GM23338 (cell line): ENCODE results near the gene LGALS8. TPM values are rescaled to one million over a fixed set of nuclear protein-coding genes. Genes with fewer than 3 reads are reported as not detected.

ENCODE experiments used
- ATAC-seq: fragments of 200-7000 bp; cut with Tn5 transposase; 3 replicates; pipeline ENCODE4 v1.9.1; 2020
- DNase-seq: peaks from one replicate; pipeline ENCODE4 v3.0.0-alpha.2; 2015; ENCODE audit warnings: low spot score
- H2AFZ ChIP-seq: fragments of 200-600 bp; sonication (generic); 2 replicates; pipeline ENCODE4 v1.8.0; 2016; ENCODE audit warnings: antibody characterized with exemption, mild to moderate bottlenecking, moderate library complexity
- H3F3A ChIP-seq: fragments of 200-600 bp; sonication (generic); replicated peaks from 2 replicates; pipeline ENCODE4 v1.8.0; 2017; ENCODE audit warnings: antibody characterized with exemption, mixed run types, low read depth
- H3K27ac ChIP-seq: fragments of 200-600 bp; sonication (generic); 2 replicates; pipeline ENCODE4 v1.6.1; 2016; ENCODE audit warnings: low read depth
- H3K27me3 ChIP-seq: fragments of 200-600 bp; sonication (generic); 2 replicates; pipeline ENCODE4 v1.8.0; 2016; ENCODE audit warnings: mild to moderate bottlenecking, mixed run types, moderate library complexity; ENCODE audit not compliant: insufficient read depth
- H3K36me3 ChIP-seq: fragments of 200-600 bp; sonication (generic); 2 replicates; pipeline ENCODE4 v1.8.0; 2016; ENCODE audit warnings: mild to moderate bottlenecking; ENCODE audit not compliant: insufficient read depth
- H3K4me1 ChIP-seq: fragments of 200-600 bp; sonication (generic); 2 replicates; pipeline ENCODE4 v1.8.0; 2016; ENCODE audit warnings: mild to moderate bottlenecking, moderate library complexity; ENCODE audit not compliant: insufficient read depth
- H3K4me2 ChIP-seq: fragments of 200-600 bp; sonication (generic); 2 replicates; pipeline ENCODE4 v1.7.1; 2017; ENCODE audit warnings: mixed run types
- H3K4me3 ChIP-seq: fragments of 200-600 bp; sonication (generic); 2 replicates; pipeline ENCODE4 v1.6.1; 2016; ENCODE audit warnings: mixed run types
- H3K79me2 ChIP-seq: fragments of 200-600 bp; sonication (generic); replicated peaks from 2 replicates; pipeline ENCODE4 v1.8.0; 2017; ENCODE audit warnings: mild to moderate bottlenecking; ENCODE audit not compliant: insufficient read depth
- H3K9me2 ChIP-seq: fragments of 200-600 bp; sonication (generic); 2 replicates; pipeline ENCODE4 v1.8.0; 2017; ENCODE audit not compliant: insufficient read depth
- H4K20me1 ChIP-seq: fragments of 200-600 bp; sonication (generic); replicated peaks from 2 replicates; pipeline ENCODE4 v1.8.0; 2017; ENCODE audit warnings: mild to moderate bottlenecking; ENCODE audit not compliant: insufficient read depth
- H3K27ac Mint-ChIP-seq: 2 replicates; pipeline ENCODE4 v1.8.0; 2020; ENCODE audit warnings: inconsistent platforms, mild to moderate bottlenecking, moderate library complexity, mixed read lengths
- H3K27me3 Mint-ChIP-seq: 3 replicates; pipeline ENCODE4 v1.8.0; 2022; ENCODE audit warnings: low read depth, mild to moderate bottlenecking, moderate library complexity, mixed read lengths, inconsistent platforms; ENCODE audit not compliant: insufficient read depth, poor library complexity
- H3K36me3 Mint-ChIP-seq: 3 replicates; pipeline ENCODE4 v1.8.0; 2021; ENCODE audit warnings: low read depth, mild to moderate bottlenecking, inconsistent platforms, moderate library complexity, mixed read lengths
- H3K4me1 Mint-ChIP-seq: 3 replicates; pipeline ENCODE4 v1.8.0; 2020; ENCODE audit warnings: mild to moderate bottlenecking, inconsistent platforms, mixed read lengths
- H3K4me3 Mint-ChIP-seq: 3 replicates; pipeline ENCODE4 v1.8.0; 2021; ENCODE audit warnings: moderate library complexity, mild to moderate bottlenecking, inconsistent platforms, mixed read lengths
- H3K9me3 Mint-ChIP-seq: 3 replicates; pipeline ENCODE4 v1.8.0; 2020; ENCODE audit warnings: moderate library complexity, mild to moderate bottlenecking, inconsistent platforms, mixed read lengths
- CREB1 ChIP-seq: fragments of 250-450 bp; sonication (Bioruptor Pico); IDR thresholded peaks from 2 replicates; pipeline ENCODE4 v1.5.0; 2020; ENCODE audit warnings: low read depth, mild to moderate bottlenecking, moderate library complexity
- ETS1 ChIP-seq: IDR thresholded peaks from 2 replicates; pipeline ENCODE4 v1.6.1; 2016; ENCODE audit warnings: antibody characterized with exemption
- JUNB ChIP-seq: IDR thresholded peaks from one replicate; pipeline ENCODE4 v1.6.1; 2016; ENCODE audit warnings: antibody characterized with exemption; ENCODE audit not compliant: unreplicated experiment
- NANOG ChIP-seq: IDR thresholded peaks from 2 replicates; pipeline ENCODE4 v1.6.1; 2016; ENCODE audit warnings: antibody characterized with exemption, borderline replicate concordance
- POLR2AphosphoS5 ChIP-seq: IDR thresholded peaks from 2 replicates; pipeline ENCODE4 v1.6.1; 2016; ENCODE audit warnings: antibody characterized with exemption, low read depth
- STAT1 ChIP-seq: IDR thresholded peaks from one replicate; pipeline ENCODE4 v1.6.1; 2016; ENCODE audit warnings: antibody characterized with exemption; ENCODE audit not compliant: unreplicated experiment
- ZNF114 ChIP-seq: fragments of 250-450 bp; sonication (Bioruptor Pico); IDR thresholded peaks from 2 replicates; pipeline ENCODE4 v1.5.0; 2020; ENCODE audit warnings: mild to moderate bottlenecking, moderate library complexity
- ZNF331 ChIP-seq: fragments of 250-450 bp; sonication (Bioruptor Pico); IDR thresholded peaks from 2 replicates; pipeline ENCODE4 v1.5.0; 2020; ENCODE audit warnings: low read depth, mild to moderate bottlenecking, moderate library complexity
- polyA plus RNA-seq: library from polyadenylated mRNA; unstranded; fragments of >200 nt; fragmentation: Nextera tagmentation; extraction: Ambion mirVana; gene quantifications from 2 replicates; pipeline ENCODE4 v1.2.1, GENCODE V29; 2016
- total RNA-seq: library from RNA; depleted of rRNA; stranded (reverse); fragments of >200 nt; shearing (Covaris generic); gene quantifications from 2 replicates; pipeline ENCODE4 v1.2.3, GENCODE V29; 2014
- TF ChIP-seq, protein P1 (sequence below): IDR thresholded peaks from one replicate; pipeline ENCODE4 v1.6.1; 2018; ENCODE audit warnings: antibody characterized with exemption; ENCODE audit not compliant: unreplicated experiment

LGALS8 gene
- total and polyA plus RNA-seq, 2 experiments from 2014 or later: 10.1 to 11.5 TPM

- Histone ChIP-seq H3K36me3 (no peaks in the 10 kb centered on the region; the same call in 1 of the 2 replicates), H3K4me2 (no peak overlapping the region), H2AFZ (no peak overlapping the region), H3K4me3 (no peak overlapping the region), H3K27me3 (0 out of 2 replicates have a peak, but pooled peaks cover under 1% of the 10 kb centered on the region), H3K9me2 (no peaks in the 10 kb centered on the region), H3K4me1 (no peaks in the 10 kb centered on the region), H3K79me2 (no peaks in the 10 kb centered on the region), H3K27ac (no peak overlapping the region), H3F3A (no peaks in the 10 kb centered on the region), H4K20me1 (no peaks in the 10 kb centered on the region)
- Mint-ChIP-seq H3K27me3 (peaks cover 3% of the 10 kb centered on the region), H3K9me3 (no peaks in the 10 kb centered on the region), H3K27ac (no peak overlapping the region), H3K4me1 (peaks cover 2% of the 10 kb centered on the region; the same call in 2 of the 3 replicates), H3K4me3 (no peak overlapping the region), H3K36me3 (no peaks in the 10 kb centered on the region; the same call in 1 of the 3 replicates)
- DNase-seq: no peak
- ATAC-seq: no peak
- TF ChIP-seq ETS1 (no peak), ZNF331 (CRISPR knock-in tag) (no peak), NANOG (no peak), ZNF114 (no peak), CREB1 (CRISPR knock-in tag) (no peak), POLR2AphosphoS5 (no peak)
- TF ChIP-seq, protein P1, sequence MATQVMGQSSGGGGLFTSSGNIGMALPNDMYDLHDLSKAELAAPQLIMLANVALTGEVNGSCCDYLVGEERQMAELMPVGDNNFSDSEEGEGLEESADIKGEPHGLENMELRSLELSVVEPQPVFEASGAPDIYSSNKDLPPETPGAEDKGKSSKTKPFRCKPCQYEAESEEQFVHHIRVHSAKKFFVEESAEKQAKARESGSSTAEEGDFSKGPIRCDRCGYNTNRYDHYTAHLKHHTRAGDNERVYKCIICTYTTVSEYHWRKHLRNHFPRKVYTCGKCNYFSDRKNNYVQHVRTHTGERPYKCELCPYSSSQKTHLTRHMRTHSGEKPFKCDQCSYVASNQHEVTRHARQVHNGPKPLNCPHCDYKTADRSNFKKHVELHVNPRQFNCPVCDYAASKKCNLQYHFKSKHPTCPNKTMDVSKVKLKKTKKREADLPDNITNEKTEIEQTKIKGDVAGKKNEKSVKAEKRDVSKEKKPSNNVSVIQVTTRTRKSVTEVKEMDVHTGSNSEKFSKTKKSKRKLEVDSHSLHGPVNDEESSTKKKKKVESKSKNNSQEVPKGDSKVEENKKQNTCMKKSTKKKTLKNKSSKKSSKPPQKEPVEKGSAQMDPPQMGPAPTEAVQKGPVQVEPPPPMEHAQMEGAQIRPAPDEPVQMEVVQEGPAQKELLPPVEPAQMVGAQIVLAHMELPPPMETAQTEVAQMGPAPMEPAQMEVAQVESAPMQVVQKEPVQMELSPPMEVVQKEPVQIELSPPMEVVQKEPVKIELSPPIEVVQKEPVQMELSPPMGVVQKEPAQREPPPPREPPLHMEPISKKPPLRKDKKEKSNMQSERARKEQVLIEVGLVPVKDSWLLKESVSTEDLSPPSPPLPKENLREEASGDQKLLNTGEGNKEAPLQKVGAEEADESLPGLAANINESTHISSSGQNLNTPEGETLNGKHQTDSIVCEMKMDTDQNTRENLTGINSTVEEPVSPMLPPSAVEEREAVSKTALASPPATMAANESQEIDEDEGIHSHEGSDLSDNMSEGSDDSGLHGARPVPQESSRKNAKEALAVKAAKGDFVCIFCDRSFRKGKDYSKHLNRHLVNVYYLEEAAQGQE: no peak
These were observed 6.5 kb downstream of the LGALS8 start for GRCh38 chr1:236530286-236530685.

DNA sequence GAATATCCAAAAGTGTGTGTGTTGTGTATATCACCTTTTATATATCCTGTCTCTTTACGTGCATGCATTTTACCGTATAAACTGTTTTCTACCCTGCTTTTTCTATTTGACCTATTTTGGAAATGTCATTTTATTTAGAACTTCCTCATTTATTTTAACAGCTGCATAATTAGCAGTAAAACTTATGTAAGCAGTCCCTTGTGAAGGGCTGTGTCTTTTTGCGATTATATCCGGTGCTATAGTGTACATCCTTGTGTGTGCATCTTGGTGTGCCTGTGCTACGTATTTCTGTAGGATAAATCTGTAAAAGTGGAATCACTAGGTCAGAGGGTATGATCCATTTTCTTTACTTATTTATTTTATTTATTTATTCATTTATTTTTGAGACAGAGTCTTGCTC, 7.2 kb downstream of the LGALS8 start:
- H3K27me3 Mint-ChIP-seq: peaks cover 3% of the 10 kb centered on the region
- Histone ChIP-seq H3K27me3 (no peaks in the 10 kb centered on the region), H2AFZ (no peak overlapping the region), H3K79me2 (no peaks in the 10 kb centered on the region), H3K27ac (no peak overlapping the region), H3K4me1 (no peaks in the 10 kb centered on the region), H3K4me2 (no peak overlapping the region), H3K4me3 (no peak overlapping the region), H3K9me2 (no peaks in the 10 kb centered on the region), H3K36me3 (no peaks in the 10 kb centered on the region), H4K20me1 (no peaks in the 10 kb centered on the region; the same call in 1 of the 2 replicates), H3F3A (no peaks in the 10 kb centered on the region)
- H3K9me3 Mint-ChIP-seq: no peaks in the 10 kb centered on the region
- H3K4me3 Mint-ChIP-seq: no peak overlapping the region
- no peak for ATAC-seq
- no peak for DNase-seq
- TF ChIP-seq ZNF114 (no peak), JUNB (no peak), CREB1 (CRISPR knock-in tag) (no peak), ZNF331 (CRISPR knock-in tag) (no peak), STAT1 (no peak)
- no peak overlapping the region for H3K27ac Mint-ChIP-seq
- no peaks in the 10 kb centered on the region; the same call in 1 of the 3 replicates for H3K36me3 Mint-ChIP-seq
- H3K4me1 Mint-ChIP-seq: peaks cover 2% of the 10 kb centered on the region; the same call in 2 of the 3 replicates
